ENCODE data around the gene NOS1AP.

- TF ChIP-seq POLR2A (IDR thresholded peaks at IDR 0.05; ENCODE audit: low read depth, low read length): no peak
- TF ChIP-seq POLR2AphosphoS5 (IDR thresholded peaks at IDR 0.05; ENCODE audit: low read depth, low read length): no peak
- TF ChIP-seq TAF1 (IDR thresholded peaks at IDR 0.05; ENCODE audit: borderline replicate concordance, low read depth, low read length): no peak
These were observed 186.8 kb downstream of the NOS1AP start for GRCh38 chr1:162256287-162256686.
